Type B pancreatic cell (in vitro differentiated cells): ENCODE results near the gene TSR2. TPM values are rescaled to one million over a fixed set of nuclear protein-coding genes. Genes with fewer than 3 reads are reported as not detected.

Experiments
- DNase-seq: peaks from one replicate; pipeline ENCODE4 v3.0.0; 2021; ENCODE audit warnings: mixed read lengths; ENCODE audit not compliant: unreplicated experiment; ENCODE audit errors: extremely low spot score
- H3K27ac Mint-ChIP-seq: 2 replicates; pipeline ENCODE4 v1.8.0; 2021; ENCODE audit warnings: mild to moderate bottlenecking, mixed read lengths
- H3K27me3 Mint-ChIP-seq: 2 replicates; pipeline ENCODE4 v1.8.0; 2021; ENCODE audit warnings: mixed read lengths
- H3K36me3 Mint-ChIP-seq: 2 replicates; pipeline ENCODE4 v1.8.0; 2021; ENCODE audit warnings: mixed read lengths
- H3K4me1 Mint-ChIP-seq: one replicate; pipeline ENCODE4 v1.8.0; 2021; ENCODE audit warnings: mixed read lengths; ENCODE audit not compliant: unreplicated experiment
- H3K4me3 Mint-ChIP-seq: 2 replicates; pipeline ENCODE4 v1.8.0; 2021; ENCODE audit warnings: mild to moderate bottlenecking, mixed read lengths
- H3K9me3 Mint-ChIP-seq: 2 replicates; pipeline ENCODE4 v1.8.0; 2021; ENCODE audit warnings: mixed read lengths
- CTCF ChIP-seq: fragments of 200-600 bp; sonication (generic); conservative IDR thresholded peaks from 2 replicates; pipeline ENCODE4 v1.5.0; 2021; ENCODE audit warnings: antibody characterized with exemption, mild to moderate bottlenecking
- total RNA-seq: library from RNA; stranded (reverse); gene quantifications from 2 replicates; pipeline ENCODE4 v1.2.1, GENCODE V29; 2021; ENCODE audit warnings: low replicate concordance

The TSR2 gene
- total RNA-seq, 1 donor from 2014 or later = 39.1 TPM

GRCh38 chrX:54427837-54428424 lies 12.3 kb upstream of the TSR2 start:
- Mint-ChIP-seq H3K36me3 (no peaks in the 10 kb centered on the region), H3K27ac (no peak overlapping the region), H3K9me3 (peaks cover 3% of the 10 kb centered on the region), H3K27me3 (no peaks in the 10 kb centered on the region), H3K4me1 (no peaks in the 10 kb centered on the region), H3K4me3 (no peak overlapping the region)
- no peak for DNase-seq
- no peak for TF ChIP-seq CTCF

- Mint-ChIP-seq H3K36me3 (no peaks in the 10 kb centered on the region), H3K27ac (no peak overlapping the region), H3K4me3 (no peak overlapping the region), H3K27me3 (no peaks in the 10 kb centered on the region), H3K9me3 (peaks cover 3% of the 10 kb centered on the region), H3K4me1 (peaks cover 5% of the 10 kb centered on the region)
- no peak for DNase-seq
- TF ChIP-seq CTCF = no peak
Measured at GRCh38 chrX:54430519-54430918, 9.7 kb upstream of the TSR2 start.

- no peak overlapping the region for H3K4me3 Mint-ChIP-seq
- no peak overlapping the region for H3K27ac Mint-ChIP-seq
- no peak for DNase-seq
- peaks cover 6% of the 10 kb centered on the region for H3K4me1 Mint-ChIP-seq
- no peaks in the 10 kb centered on the region for H3K36me3 Mint-ChIP-seq
- H3K9me3 Mint-ChIP-seq = no peaks in the 10 kb centered on the region
- no peak for TF ChIP-seq CTCF
- no peaks in the 10 kb centered on the region for H3K27me3 Mint-ChIP-seq
Measured at GRCh38 chrX:54435121-54435520, 5.1 kb upstream of the TSR2 start.

GRCh38 chrX:54442790-54443189 lies 2.6 kb downstream of the TSR2 start:
- Mint-ChIP-seq H3K27ac (no peak overlapping the region), H3K36me3 (peaks cover 3% of the 10 kb centered on the region), H3K9me3 (no peaks in the 10 kb centered on the region), H3K4me3 (no peak overlapping the region), H3K27me3 (no peaks in the 10 kb centered on the region), H3K4me1 (peaks cover 4% of the 10 kb centered on the region)
- DNase-seq = no peak
- no peak for TF ChIP-seq CTCF

GRCh38 chrX:54444752-54445151 lies 4.5 kb downstream of the TSR2 start:
- Mint-ChIP-seq H3K36me3 (peaks cover 3% of the 10 kb centered on the region), H3K4me1 (peaks cover 4% of the 10 kb centered on the region), H3K27ac (no peak overlapping the region), H3K4me3 (no peak overlapping the region), H3K27me3 (no peaks in the 10 kb centered on the region), H3K9me3 (no peaks in the 10 kb centered on the region)
- TF ChIP-seq CTCF = no peak
- DNase-seq = no peak

GRCh38 chrX:54446084-54446483 lies 5.9 kb downstream of the TSR2 start:
- H3K36me3 Mint-ChIP-seq = peaks cover 8% of the 10 kb centered on the region

More at GRCh38 chrX:54446084-54446483, 5.9 kb downstream of the TSR2 start:
- Mint-ChIP-seq H3K4me1 (peaks cover 4% of the 10 kb centered on the region), H3K27ac (no peak overlapping the region), H3K9me3 (no peaks in the 10 kb centered on the region), H3K27me3 (no peaks in the 10 kb centered on the region), H3K4me3 (no peak overlapping the region)
- no peak for TF ChIP-seq CTCF
- no peak for DNase-seq
